ENCODE results near the gene SYT3. TPM values are rescaled to one million over a fixed set of nuclear protein-coding genes. Genes with fewer than 3 reads are reported as not detected.

The SYT3 gene
- polyA plus RNA-seq, 1 donor from 2014 or later: 14.8 TPM

- no peaks in the 10 kb centered on the region for H4K20me1 ChIP-seq (ENCODE audit: insufficient read depth)
- peaks cover 14% of the 10 kb centered on the region for H3K27me3 ChIP-seq (ENCODE audit: insufficient read depth, low read depth, low read length)
- H3F3A ChIP-seq (ENCODE audit: insufficient read depth, low read length, poor library complexity, severe bottlenecking): no peaks in the 10 kb centered on the region
Observed at GRCh38 chr19:50669302-50670101, 29.8 kb upstream of the SYT3 start.

GRCh38 chr19:50668879-50669278, 29.2 kb upstream of the SYT3 start:
- H3K9ac ChIP-seq (ENCODE audit: low read length): no peak overlapping the region
- H3K9me2 ChIP-seq (ENCODE audit: insufficient read depth, low read length): no peaks in the 10 kb centered on the region
- H4K20me1 ChIP-seq (ENCODE audit: insufficient read depth): no peaks in the 10 kb centered on the region
- no peaks in the 10 kb centered on the region for H3K36me3 ChIP-seq (ENCODE audit: insufficient read depth, low read length)
- H2AFZ ChIP-seq (ENCODE audit: low read depth, low read length): no peak overlapping the region
- no peaks in the 10 kb centered on the region for H3F3A ChIP-seq (ENCODE audit: insufficient read depth, low read length, poor library complexity, severe bottlenecking)
- peaks cover 14% of the 10 kb centered on the region for H3K27me3 ChIP-seq (ENCODE audit: insufficient read depth, low read depth, low read length)
- H3K27ac ChIP-seq (ENCODE audit: low read length): no peak overlapping the region
- H3K4me3 ChIP-seq (ENCODE audit: low read length): no peak overlapping the region
- no peaks in the 10 kb centered on the region for H3K79me2 ChIP-seq (replicated peaks; ENCODE audit: insufficient read depth, low read length)
- H3K4me2 ChIP-seq (ENCODE audit: low read length): no peak overlapping the region
- H3K9me3 ChIP-seq (ENCODE audit: low read length): no peaks in the 10 kb centered on the region
- TF ChIP-seq POLR2AphosphoS5 (IDR thresholded peaks at IDR 0.05) (no peak), EP300 (conservative IDR thresholded peaks at IDR 0.05; ENCODE audit: poor library complexity, severe bottlenecking) (no peak), RAD21 (conservative IDR thresholded peaks at IDR 0.05) (no peak), EZH2 (IDR thresholded peaks at IDR 0.05; ENCODE audit: borderline replicate concordance, insufficient read depth, low read length, poor library complexity, severe bottlenecking) (no peak), TAF1 (IDR thresholded peaks at IDR 0.05; ENCODE audit: low read depth) (no peak), CTCF (IDR thresholded peaks at IDR 0.05; ENCODE audit: poor library complexity, severe bottlenecking) (no peak)

More at GRCh38 chr19:50669302-50670101, 29.8 kb upstream of the SYT3 start:
- Histone ChIP-seq H3K79me2 (replicated peaks; ENCODE audit: insufficient read depth, low read length) (no peaks in the 10 kb centered on the region), H3K36me3 (ENCODE audit: insufficient read depth, low read length) (no peaks in the 10 kb centered on the region), H3K9me2 (ENCODE audit: insufficient read depth, low read length) (no peaks in the 10 kb centered on the region), H2AFZ (ENCODE audit: low read depth, low read length) (no peak overlapping the region), H3K4me3 (ENCODE audit: low read length) (no peak overlapping the region), H3K9me3 (ENCODE audit: low read length) (no peaks in the 10 kb centered on the region), H3K27ac (ENCODE audit: low read length) (no peak overlapping the region), H3K9ac (ENCODE audit: low read length) (no peak overlapping the region), H3K4me2 (ENCODE audit: low read length) (no peak overlapping the region)
- TF ChIP-seq SMC3 (conservative IDR thresholded peaks at IDR 0.05; ENCODE audit: poor library complexity): peak; percentile 76
- peak; percentile 67 for TF ChIP-seq RAD21 (conservative IDR thresholded peaks at IDR 0.05)
- peak; percentile 80 for TF ChIP-seq CTCF (IDR thresholded peaks at IDR 0.05; ENCODE audit: poor library complexity, severe bottlenecking)
- no peak for TF ChIP-seq REST (IDR thresholded peaks at IDR 0.05; ENCODE audit: borderline replicate concordance)
- no peak for TF ChIP-seq MXI1 (conservative IDR thresholded peaks at IDR 0.05; ENCODE audit: poor library complexity, severe bottlenecking)
- no peak for TF ChIP-seq TAF1 (IDR thresholded peaks at IDR 0.05; ENCODE audit: low read depth)
- no peak for TF ChIP-seq EP300 (conservative IDR thresholded peaks at IDR 0.05; ENCODE audit: poor library complexity, severe bottlenecking)
